Measurements from ENCODE around the gene NOM1.

- no peak for TF ChIP-seq EZH2 (IDR thresholded peaks at IDR 0.05; ENCODE audit: insufficient read depth, poor library complexity, severe bottlenecking)
- no peak for TF ChIP-seq EZH2phosphoT487 (IDR thresholded peaks at IDR 0.05; ENCODE audit: insufficient read depth, low read depth)
Observed at GRCh38 chr7:156985101-156985992, 35.8 kb downstream of the NOM1 start.
